LNCAP (cell line): ENCODE data around the gene SRSF3.

Experiments
- CTCF ChIP-seq: fragments of 450-650 bp; IDR thresholded peaks from 2 replicates; pipeline ENCODE4 v1.5.1; 2017; ENCODE audit warnings: mild to moderate bottlenecking

The SRSF3 gene

DNA sequence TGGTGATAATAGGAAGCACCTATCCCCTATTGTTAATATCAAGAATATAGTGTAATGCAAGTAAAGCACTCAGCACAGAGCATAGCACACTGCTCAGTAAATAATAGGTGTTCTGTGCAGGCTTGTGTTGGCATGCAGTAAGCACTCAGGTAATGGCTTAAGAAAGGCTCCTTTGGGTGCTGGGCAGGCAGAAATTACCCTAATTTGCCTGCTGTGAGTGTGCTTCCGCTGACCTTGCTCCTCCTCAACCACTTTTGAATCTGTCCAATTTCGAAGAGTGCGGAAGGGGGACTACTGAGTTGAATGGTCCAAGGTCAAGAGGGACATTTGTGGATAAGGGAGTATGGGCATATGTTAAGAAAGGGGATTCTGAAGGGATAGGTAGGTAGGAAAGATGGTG lies 15.4 kb downstream of the SRSF3 start:
- TF ChIP-seq CTCF = no peak

GRCh38 chr6:36610041-36610955 lies 16.1 kb downstream of the SRSF3 start:
- no peak for TF ChIP-seq CTCF

DNA sequence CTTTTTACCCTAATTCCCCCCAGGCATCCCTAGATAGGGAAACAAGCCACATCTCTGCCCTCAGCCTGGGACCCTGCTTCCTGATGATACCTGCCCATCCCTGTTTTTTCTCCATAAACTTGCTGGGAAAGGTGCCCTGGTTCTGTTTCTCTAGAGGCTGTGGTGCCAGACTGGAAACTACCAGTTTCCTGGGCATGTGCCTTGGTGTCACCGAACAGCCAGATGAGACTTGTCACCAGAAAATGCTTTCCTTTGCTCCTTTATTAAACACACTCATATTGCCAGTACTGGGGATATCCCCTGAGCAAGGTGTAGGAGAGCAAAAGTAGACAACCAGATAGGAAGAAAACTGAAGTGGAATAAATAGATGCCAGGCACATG lies 16.8 kb downstream of the SRSF3 start:
- no peak for TF ChIP-seq CTCF

GRCh38 chr6:36612101-36612625 lies 18.0 kb downstream of the SRSF3 start:
- no peak for TF ChIP-seq CTCF

GRCh38 chr6:36613200-36613995 lies 19.2 kb downstream of the SRSF3 start:
- no peak for TF ChIP-seq CTCF

GRCh38 chr6:36615018-36615761 lies 21.0 kb downstream of the SRSF3 start:
- peak; percentile 63; the same call in 1 of the 2 replicates for TF ChIP-seq CTCF

GRCh38 chr6:36616893-36617521 lies 22.8 kb downstream of the SRSF3 start:
- no peak for TF ChIP-seq CTCF
